ENCODE results near the gene IKZF1. TPM values are rescaled to one million over a fixed set of nuclear protein-coding genes. Genes with fewer than 3 reads are reported as not detected.

The IKZF1 gene
- total RNA-seq, 1 experiment from 2014 or later, result not detected

DNA sequence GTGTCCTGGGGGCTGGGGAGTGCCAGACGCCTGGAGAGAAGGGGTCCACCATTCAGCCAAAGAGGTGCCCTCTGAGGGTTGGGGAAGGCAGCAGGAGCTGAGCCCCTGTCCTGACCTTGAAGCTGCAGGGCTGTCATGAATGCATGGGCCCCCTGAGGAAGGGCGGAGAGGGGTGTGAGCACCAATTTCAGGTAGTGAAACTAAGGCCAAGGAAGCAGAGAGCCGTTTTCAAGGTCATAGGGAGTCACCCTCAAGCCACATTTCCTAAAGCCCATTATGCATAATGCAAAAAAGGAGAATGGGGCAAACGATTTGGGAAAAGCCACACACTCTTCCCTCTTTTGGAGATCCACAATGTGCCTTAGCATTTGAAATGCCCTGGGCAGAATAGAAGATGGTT lies 108.5 kb downstream of the IKZF1 start:
- DNase-seq (ENCODE audit: low read depth), result no peak

DNA sequence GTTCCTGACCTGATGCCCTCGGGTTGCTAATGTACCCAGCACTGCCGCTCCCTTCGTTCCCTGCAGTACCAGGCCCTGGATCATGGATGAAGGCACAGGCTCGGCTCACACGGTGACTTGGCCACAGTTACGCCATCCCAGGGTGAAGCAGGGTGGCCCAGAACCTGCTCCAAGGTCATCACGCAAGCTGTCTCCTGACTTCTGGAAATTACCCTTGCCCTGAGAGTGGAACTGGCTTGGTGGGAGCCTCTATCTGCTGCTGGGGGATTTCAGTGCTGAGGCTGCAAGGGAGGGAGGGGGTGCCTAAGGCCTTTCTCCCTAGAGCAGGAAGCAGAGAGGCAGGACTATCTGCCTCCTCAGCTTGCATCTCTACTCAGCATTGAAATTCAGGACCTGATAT lies 109.0 kb downstream of the IKZF1 start:
- DNase-seq (ENCODE audit: low read depth), result no peak

- DNase-seq (ENCODE audit: low read depth), result no peak
Observed at GRCh38 chr7:50415844-50416364, 111.4 kb downstream of the IKZF1 start.

- no peak for DNase-seq (ENCODE audit: low read depth)
Observed at GRCh38 chr7:50416527-50417182, 112.1 kb downstream of the IKZF1 start.

DNA sequence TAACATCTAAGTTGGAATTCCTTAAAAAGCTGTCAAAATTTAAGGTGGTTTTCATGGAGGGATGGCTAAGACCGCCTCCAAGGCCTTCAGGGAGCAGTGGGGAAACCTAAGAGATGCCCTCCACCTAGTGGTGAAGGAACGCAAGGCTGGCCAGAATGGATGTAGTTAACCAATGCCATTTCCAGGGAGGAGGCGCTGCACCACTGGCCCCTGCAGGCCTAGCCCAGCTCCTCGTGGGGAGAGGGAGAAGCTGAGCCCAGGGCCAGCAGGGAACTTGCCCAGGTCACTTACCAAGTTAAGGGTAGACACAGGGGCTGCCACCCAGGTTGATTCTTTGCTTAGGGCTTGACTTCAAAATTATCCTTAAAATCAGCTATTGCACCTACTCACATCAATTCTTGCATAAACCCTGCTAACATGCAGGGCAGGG lies 113.6 kb downstream of the IKZF1 start:
- DNase-seq (ENCODE audit: low read depth), result peak; percentile 74

DNA sequence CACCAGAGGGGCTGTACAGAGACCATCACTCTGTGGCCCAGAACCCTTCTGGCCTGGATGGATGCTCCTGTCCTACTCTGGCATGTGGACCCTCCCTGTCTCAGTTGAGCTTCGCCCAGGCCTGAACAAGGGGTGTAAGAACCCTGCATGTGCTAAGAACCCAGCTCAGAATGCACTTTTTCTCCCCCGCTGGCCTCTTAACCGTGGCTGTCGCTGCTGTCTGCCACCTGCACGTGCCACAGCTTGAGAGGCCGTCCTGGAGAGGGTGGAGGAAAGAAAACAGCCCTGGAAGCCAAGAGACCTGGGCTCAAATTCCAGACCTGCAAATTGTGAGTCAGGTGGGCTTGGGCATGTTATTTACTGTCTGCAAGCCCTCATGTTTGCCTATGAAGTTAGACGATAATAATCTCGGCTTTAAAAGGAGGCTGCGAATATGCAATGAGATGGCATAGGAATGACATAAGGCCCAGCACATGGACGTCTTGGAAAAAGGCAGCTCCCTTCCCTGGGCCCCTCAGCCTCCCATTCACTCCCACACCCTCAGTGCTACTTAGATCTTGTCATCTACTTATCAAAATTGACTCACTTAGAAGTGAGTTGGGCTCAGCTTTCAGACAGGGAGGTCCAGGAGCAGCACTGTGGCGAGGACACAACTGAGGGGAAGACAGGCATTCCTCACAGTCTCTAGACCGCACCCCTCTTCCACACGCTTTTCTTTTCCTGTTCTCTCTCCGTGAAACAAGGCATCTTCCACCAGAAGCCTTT lies 114.2 kb downstream of the IKZF1 start:
- DNase-seq (ENCODE audit: low read depth), result no peak

GRCh38 chr7:50421043-50421442 lies 116.5 kb downstream of the IKZF1 start:
- DNase-seq (ENCODE audit: low read depth), result no peak

- no peak for DNase-seq (ENCODE audit: low read depth)
Observed at GRCh38 chr7:50422858-50423257, 118.3 kb downstream of the IKZF1 start.

- no peak for DNase-seq (ENCODE audit: low read depth)
Observed at GRCh38 chr7:50423860-50424259, 119.3 kb downstream of the IKZF1 start.

- no peak for DNase-seq (ENCODE audit: low read depth)
Observed at GRCh38 chr7:50425318-50425717, 120.8 kb downstream of the IKZF1 start.

- no peak for DNase-seq (ENCODE audit: low read depth)
Observed at GRCh38 chr7:50426280-50427045, 121.9 kb downstream of the IKZF1 start.

DNA sequence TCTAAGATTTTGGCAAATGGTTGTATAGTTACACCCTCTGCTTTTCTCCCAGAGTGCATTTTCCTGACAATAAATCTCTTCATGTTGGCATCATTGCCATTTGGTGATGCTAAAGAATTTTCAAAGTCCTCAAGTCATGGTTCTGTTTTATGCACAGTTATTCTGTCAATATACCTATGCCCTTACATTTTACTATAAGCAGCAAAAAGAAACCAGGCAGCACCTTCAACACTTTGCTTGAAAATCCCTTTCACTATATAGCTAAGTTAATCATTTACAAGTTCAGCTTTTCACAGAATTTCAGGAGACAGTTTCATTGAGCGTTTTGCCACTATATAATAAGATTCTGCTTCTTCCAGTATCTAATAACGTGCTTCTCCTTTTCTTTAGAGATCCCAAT lies 123.0 kb downstream of the IKZF1 start:
- DNase-seq (ENCODE audit: low read depth), result no peak

DNA sequence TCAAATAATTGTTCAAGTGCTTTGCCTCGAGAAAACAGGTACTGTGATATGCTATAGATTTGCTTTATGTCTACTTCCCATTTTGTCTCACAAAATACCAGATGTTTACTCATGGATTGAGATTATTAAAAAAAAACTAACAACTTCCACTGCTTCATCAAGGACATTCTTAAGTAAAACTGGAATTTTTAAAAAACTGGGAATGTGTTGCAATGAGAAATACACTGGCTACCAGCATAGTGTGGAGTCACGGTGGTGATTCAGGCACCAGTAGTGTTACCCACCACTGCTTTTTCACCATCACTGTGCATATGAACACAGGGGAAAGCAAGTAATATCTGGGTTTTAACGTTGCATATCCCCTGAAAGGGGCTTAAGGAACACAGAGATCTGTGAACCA lies 124.4 kb downstream of the IKZF1 start:
- DNase-seq (ENCODE audit: low read depth), result no peak

GRCh38 chr7:50431316-50431715 lies 126.8 kb downstream of the IKZF1 start:
- no peak for DNase-seq (ENCODE audit: low read depth)

GRCh38 chr7:50431722-50432305 lies 127.3 kb downstream of the IKZF1 start:
- no peak for DNase-seq (ENCODE audit: low read depth)

DNA sequence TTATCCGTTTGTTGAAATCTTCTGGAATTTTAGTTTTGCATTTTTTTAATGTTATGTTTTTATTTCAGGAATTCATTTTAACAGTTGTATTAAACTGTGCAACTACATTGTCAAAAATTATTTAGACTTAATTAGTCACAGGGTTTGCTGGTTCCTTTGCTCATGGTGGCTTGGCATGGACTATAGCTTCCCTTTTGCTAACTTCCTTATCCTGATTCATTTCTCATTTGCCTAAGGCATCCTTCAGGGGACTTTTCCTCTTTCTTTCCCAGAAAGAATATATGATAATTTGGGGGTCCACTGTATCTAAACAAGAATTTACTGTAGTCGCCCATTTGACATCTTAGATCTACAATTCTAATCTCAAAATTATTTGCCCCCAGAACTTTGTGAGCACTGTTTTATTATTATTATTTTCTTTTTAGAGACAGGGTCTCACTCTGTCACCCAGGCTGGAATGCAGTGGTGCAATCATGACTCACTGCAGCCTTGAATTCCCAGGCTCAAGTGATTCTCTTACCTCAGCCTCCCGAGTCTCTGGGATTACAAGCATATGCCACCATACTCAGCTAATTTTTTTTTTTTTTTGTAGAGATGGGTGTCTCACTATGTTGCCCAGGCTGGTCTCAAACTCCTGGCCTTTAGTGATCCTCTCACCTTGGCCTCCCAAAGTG lies 131.8 kb downstream of the IKZF1 start:
- DNase-seq (ENCODE audit: low read depth), result peak; percentile 88

DNA sequence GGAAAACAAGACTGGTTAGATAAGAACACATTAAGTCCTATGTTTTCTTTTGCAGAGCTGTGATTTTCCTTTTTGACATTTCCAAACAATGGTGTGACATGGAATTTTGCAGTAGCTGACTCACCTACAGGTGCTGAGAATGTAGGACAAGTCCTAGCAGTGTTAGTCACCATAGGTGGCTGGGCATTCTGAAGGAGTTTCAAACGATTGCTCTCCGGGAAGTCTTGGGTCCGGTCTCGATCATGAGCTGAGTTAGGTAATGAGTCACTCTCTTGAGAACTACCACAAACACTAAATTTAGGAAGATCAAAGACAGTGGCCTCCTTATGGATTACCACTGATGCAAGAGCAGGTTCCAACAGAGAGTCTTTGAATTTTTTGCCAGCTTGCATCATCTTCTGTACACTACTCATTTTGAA lies 142.0 kb downstream of the IKZF1 start:
- DNase-seq (ENCODE audit: low read depth), result peak; percentile 98

DNA sequence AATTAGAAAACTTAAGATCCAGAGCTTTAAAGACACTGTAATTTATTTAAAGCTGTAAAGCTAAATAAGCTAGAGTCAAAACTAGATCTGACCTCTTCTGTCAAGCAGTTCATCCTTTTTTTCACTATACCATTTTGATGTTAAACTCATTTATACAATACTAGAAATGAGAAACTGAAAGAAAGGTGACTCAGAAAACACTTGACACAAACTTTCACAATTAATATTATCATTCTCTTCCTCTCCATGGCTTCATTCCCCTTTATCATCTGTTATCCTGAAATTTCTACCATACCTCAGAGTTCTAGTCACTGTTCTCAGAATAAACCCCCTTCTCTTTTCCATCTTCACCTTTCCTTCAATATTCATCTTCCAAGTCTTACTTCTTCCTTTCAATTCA lies 144.3 kb downstream of the IKZF1 start:
- DNase-seq (ENCODE audit: low read depth), result no peak

DNA sequence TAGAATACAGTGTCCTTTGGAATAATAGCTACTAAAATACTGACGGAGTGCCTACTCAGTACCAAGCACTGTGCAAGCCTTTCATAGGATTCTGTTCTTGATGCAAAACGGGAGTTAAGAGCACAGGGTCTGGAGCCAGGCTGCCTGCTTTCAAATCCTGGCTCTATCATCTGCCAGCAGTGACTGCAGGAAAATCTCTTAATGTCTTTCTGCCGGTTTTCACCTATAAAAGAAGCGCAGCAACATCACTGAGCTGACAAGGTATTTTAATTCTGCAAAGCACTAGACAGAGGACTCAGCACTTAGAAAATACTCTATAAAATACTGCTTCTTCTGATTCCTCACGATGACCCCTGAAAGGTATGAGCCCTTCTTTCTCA lies 145.0 kb downstream of the IKZF1 start:
- DNase-seq (ENCODE audit: low read depth), result no peak

GRCh38 chr7:50449881-50450589 lies 145.5 kb downstream of the IKZF1 start, which contains the start of gene FIGNL1:
TSS of gene FIGNL1 (minus strand) at chr7:50450350. CDS start at chr7:50447287, 3,063 bp downstream.
- peak; percentile 81 for DNase-seq (ENCODE audit: low read depth)

DNA sequence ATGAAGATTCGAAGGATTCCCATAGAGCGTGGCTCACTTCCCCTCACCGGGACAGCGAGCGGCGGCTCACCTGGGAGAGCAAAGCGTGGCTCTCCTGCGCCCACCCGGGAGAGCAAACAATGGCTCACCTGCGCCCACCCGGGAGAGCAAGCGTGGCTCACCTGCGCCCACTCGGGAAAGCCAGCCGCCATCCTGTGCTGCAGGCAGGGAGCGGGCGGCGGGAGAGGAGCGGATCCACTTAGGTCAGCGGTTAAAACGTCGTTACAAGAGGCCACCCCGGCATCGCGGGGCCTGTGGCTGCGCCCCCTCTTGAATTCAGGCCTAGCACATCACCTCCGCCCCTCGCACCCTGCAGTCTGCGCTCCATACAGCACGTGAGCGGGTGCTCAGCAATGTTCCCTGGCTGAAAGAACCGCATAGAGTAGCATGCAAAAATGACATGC lies 146.1 kb downstream of the IKZF1 start:
- no peak for DNase-seq (ENCODE audit: low read depth)
